Fibroblast of skin of left biceps (primary cell): ENCODE results near the gene SNTB2.
"Not testable (repeated sequence)": the region's sequence is repeated elsewhere in the genome, so short reads cannot be mapped to it uniquely, and the experiment has no call there.

ENCODE experiments used
- DNase-seq, 2 experiments: peaks; one replicate each; pipeline ENCODE4 v3.0.0-alpha.2; 2013; ENCODE audit warnings: low read depth in 2 of 2

Gene SNTB2

GRCh38 chr16:69186642-69187445, at the start of gene SNTB2:
Gene SNTB2 (plus strand): TSS chr16:69187164. CDS start chr16:69187167, 3 bp downstream.
- DNase-seq, result peak in 1 of 2 experiments; percentile 65

GRCh38 chr16:69138608-69139007, 48.4 kb upstream of the SNTB2 start:
- DNase-seq, result no peak

GRCh38 chr16:69139464-69139863, 47.5 kb upstream of the SNTB2 start:
- not testable (repeated sequence) for DNase-seq

GRCh38 chr16:69141014-69141413, 46.0 kb upstream of the SNTB2 start:
- no peak for DNase-seq

GRCh38 chr16:69141936-69142335, 45.0 kb upstream of the SNTB2 start:
- DNase-seq, result no peak

- no peak for DNase-seq
Measured at GRCh38 chr16:69143116-69143515, 43.8 kb upstream of the SNTB2 start.

- no peak for DNase-seq
Measured at GRCh38 chr16:69145658-69146057, 41.3 kb upstream of the SNTB2 start.

- DNase-seq, result not testable (repeated sequence)
Measured at GRCh38 chr16:69149621-69150020, 37.3 kb upstream of the SNTB2 start.

GRCh38 chr16:69150146-69150865, 36.7 kb upstream of the SNTB2 start:
- DNase-seq, result peak; percentile 55 to 59

GRCh38 chr16:69157196-69157595, 29.8 kb upstream of the SNTB2 start:
- no peak for DNase-seq

- DNase-seq, result no peak
Measured at GRCh38 chr16:69160192-69160591, 26.8 kb upstream of the SNTB2 start.

- no peak for DNase-seq
Measured at GRCh38 chr16:69165584-69165983, 21.4 kb upstream of the SNTB2 start.

GRCh38 chr16:69166221-69166833, 20.6 kb upstream of the SNTB2 start:
- DNase-seq, result no peak

GRCh38 chr16:69166946-69167930, 19.7 kb upstream of the SNTB2 start:
- DNase-seq, result no peak

GRCh38 chr16:69169051-69169450, 17.9 kb upstream of the SNTB2 start:
- DNase-seq, result no peak

GRCh38 chr16:69169607-69170352, 17.2 kb upstream of the SNTB2 start:
- DNase-seq, result no peak

- no peak for DNase-seq
Measured at GRCh38 chr16:69171325-69172084, 15.5 kb upstream of the SNTB2 start.

GRCh38 chr16:69176033-69176800, 10.7 kb upstream of the SNTB2 start:
- DNase-seq, result no peak
